AG04449 (cell line): ENCODE results near the gene MAPRE3.

ENCODE experiments used
- CTCF ChIA-PET: fragments of 350-600 bp; formaldehyde crosslinking; extraction: SDS; loops from one replicate; lab custom pipeline; 2021; ENCODE audit warnings: antibody characterized with exemption; lab: Yijun Ruan, JAX
- POLR2A ChIA-PET: fragments of 400-600, 350-600 bp; formaldehyde crosslinking; extraction: SDS; loops from one replicate; lab custom pipeline; 2020; ENCODE audit warnings: antibody characterized with exemption, inconsistent platforms; lab: Yijun Ruan, JAX
- DNase-seq: peaks from one replicate; pipeline ENCODE4 v3.0.0-alpha.2; 2010; ENCODE audit warnings: low read depth, low spot score
- H3K4me3 ChIP-seq: 2 replicates; pipeline ENCODE4 v1.5.1; 2011; ENCODE audit warnings: low read depth, mild to moderate bottlenecking, control low read depth, low read length
- TF ChIP-seq, protein P1 (sequence below): IDR thresholded peaks from one replicate; pipeline ENCODE4 v1.5.1; 2011; ENCODE audit warnings: mild to moderate bottlenecking, moderate library complexity, low read length, control low read depth, inconsistent platforms; ENCODE audit not compliant: insufficient read depth; ENCODE audit errors: missing control alignments

MAPRE3 gene

DNA sequence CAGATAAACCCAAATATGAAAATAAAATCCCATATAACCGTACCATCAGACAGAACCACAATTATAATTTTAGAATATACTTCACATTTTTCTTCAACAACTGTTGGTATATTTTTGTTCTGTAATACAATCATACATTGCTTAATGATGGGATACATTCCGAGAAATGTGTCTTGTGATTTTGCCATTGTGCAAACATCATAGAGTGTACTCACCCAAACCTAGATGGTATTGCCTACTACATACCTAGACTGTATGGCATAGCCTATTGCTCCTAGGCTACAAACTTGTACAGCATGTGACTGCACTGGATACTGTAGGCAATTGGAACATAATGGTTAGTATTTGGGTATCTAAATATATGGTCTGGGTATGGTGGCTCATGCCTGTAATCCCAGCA lies 30.6 kb downstream of the MAPRE3 start:
- TF ChIP-seq, protein P1, sequence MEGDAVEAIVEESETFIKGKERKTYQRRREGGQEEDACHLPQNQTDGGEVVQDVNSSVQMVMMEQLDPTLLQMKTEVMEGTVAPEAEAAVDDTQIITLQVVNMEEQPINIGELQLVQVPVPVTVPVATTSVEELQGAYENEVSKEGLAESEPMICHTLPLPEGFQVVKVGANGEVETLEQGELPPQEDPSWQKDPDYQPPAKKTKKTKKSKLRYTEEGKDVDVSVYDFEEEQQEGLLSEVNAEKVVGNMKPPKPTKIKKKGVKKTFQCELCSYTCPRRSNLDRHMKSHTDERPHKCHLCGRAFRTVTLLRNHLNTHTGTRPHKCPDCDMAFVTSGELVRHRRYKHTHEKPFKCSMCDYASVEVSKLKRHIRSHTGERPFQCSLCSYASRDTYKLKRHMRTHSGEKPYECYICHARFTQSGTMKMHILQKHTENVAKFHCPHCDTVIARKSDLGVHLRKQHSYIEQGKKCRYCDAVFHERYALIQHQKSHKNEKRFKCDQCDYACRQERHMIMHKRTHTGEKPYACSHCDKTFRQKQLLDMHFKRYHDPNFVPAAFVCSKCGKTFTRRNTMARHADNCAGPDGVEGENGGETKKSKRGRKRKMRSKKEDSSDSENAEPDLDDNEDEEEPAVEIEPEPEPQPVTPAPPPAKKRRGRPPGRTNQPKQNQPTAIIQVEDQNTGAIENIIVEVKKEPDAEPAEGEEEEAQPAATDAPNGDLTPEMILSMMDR: no peak
- DNase-seq: no peak
- H3K4me3 ChIP-seq: no peak overlapping the region
- CTCF ChIA-PET: no interaction called here
- POLR2A ChIA-PET: no interaction called here

DNA sequence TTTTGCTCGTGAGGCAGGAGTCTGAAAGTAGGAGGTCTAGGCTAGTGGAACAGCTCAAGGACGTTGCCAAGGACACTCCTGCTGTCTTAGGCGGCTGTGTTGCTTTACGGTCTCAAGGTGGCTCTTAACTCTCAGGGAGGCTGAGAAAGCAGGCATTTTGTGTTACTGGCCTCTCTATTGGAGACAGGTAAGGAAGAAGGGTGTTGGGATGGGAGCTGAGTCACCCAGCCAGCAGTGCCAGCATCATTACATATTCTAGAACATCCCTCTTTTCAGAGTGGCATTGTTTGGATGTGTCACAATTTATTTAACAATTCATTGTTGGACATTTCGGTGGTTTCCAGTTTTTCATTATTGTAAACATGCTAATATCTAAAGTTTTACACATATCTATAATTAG lies 31.5 kb downstream of the MAPRE3 start:
- CTCF ChIA-PET: interaction anchor here (3.9 kb wide), 1 partner anchor 15 kb away, joined by 28 read pairs; no protein-coding TSS in a partner anchor
- no peak overlapping the region for H3K4me3 ChIP-seq
- POLR2A ChIA-PET: interaction anchor here (0.7 kb wide), 1 partner anchor 30 kb away, joined by 3 read pairs; no protein-coding TSS in a partner anchor
- TF ChIP-seq, protein P1: no peak
- DNase-seq: no peak

DNA sequence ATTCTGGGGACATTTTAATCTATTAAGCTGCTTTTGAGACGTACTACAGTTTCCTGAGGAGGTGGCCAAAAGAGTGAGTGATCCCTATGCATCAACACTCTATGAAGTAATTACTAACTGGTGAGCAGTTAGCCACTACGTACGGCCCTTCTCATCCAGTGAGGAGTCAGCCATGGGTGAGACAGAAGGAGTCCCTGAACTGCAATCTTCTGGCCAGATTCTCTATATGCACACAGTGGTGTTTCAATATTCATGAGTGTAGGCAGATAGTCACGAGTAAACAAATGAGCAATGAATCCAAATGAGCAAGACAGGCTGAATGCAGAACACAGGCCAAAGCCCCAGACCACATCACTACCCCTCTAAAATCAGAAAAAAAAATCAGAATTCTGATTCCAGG lies 32.6 kb downstream of the MAPRE3 start:
- POLR2A ChIA-PET: no interaction called here
- DNase-seq: no peak
- CTCF ChIA-PET: interaction anchor here (1.5 to 18.4 kb wide), 5 partner anchors 9 to 60 kb away, joined by 3 to 663 read pairs (median 6); partner anchors contain the start of gene MAPRE3
- H3K4me3 ChIP-seq: no peak overlapping the region
- TF ChIP-seq, protein P1: no peak

DNA sequence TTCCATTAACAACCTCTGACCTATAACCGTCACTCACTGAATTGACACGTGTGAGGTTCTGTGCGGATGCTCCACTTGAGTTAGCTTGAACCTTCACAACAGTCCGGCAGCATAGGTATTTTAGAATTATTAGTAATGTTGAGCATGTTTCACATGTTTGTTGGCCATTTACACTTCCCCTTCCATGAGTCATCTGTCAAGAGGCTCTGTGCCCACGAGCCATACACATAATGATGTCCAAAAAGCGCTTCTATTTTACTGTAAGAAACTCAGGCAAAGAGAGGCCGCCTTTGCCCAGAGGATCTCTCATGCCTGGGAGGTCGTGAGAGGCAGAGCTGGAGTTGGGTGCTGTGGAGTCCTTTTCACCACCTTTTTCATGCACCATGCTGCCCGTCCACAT lies 33.4 kb downstream of the MAPRE3 start:
- CTCF ChIA-PET: interaction anchor here (1.5 to 18.4 kb wide), 5 partner anchors 9 to 61 kb away, joined by 3 to 663 read pairs (median 6); partner anchors contain the start of gene MAPRE3
- TF ChIP-seq, protein P1: no peak
- POLR2A ChIA-PET: no interaction called here
- H3K4me3 ChIP-seq: no peak overlapping the region
- no peak for DNase-seq

DNA sequence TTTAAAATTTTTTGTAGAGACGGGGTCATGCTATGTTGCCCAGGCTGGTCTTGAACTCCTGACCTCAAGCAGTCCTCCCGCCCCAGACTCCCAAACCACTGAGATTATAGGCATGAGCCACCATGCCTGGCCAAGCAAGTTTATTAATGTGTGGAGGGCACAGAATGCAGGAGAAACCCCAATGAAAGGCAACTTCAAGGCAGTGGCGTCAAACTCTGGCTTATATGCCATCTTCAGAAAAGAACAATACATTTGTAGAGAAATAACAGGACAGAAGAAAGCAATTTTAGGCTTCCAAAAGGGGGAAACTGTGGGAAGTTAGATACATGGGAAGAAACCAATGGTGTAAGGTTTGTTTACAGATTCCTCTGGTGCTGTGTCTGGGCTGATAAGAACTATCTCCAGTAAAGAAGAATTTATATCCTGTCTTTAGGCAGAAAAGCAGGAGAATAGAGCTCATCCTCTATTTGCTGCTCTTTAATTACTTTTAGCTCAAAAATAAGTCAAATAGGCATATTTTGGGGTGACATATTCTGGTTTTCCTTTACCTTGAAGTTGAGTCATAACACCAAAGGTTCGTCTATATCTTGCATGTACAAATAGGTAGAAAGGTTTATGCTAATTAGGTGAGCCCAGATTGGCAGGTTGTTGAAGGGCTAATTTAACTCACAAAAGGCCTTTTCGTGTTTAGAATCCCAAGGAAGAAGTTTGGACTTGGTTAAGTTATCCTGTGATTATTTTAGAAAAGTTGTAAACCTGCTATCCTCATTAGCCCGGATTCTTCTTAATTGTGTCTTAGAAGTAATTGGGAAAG lies 36.4 kb downstream of the MAPRE3 start:
- TF ChIP-seq, protein P1: no peak
- ChIA-PET POLR2A (no interaction called here), CTCF (interaction anchor here (1.2 to 18.4 kb wide), 4 partner anchors 10 to 161 kb away, joined by 3 to 663 read pairs (median 11); partner anchors contain the start of gene MAPRE3)
- no peak overlapping the region for H3K4me3 ChIP-seq
- DNase-seq: no peak
